Measurements from ENCODE around the gene FRK. TPM values are rescaled to one million over a fixed set of nuclear protein-coding genes. Genes with fewer than 3 reads are reported as not detected.

Gene FRK, protein sequence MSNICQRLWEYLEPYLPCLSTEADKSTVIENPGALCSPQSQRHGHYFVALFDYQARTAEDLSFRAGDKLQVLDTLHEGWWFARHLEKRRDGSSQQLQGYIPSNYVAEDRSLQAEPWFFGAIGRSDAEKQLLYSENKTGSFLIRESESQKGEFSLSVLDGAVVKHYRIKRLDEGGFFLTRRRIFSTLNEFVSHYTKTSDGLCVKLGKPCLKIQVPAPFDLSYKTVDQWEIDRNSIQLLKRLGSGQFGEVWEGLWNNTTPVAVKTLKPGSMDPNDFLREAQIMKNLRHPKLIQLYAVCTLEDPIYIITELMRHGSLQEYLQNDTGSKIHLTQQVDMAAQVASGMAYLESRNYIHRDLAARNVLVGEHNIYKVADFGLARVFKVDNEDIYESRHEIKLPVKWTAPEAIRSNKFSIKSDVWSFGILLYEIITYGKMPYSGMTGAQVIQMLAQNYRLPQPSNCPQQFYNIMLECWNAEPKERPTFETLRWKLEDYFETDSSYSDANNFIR
- total RNA-seq = 0.09 and 0.30 TPM in 2 replicates

DNA sequence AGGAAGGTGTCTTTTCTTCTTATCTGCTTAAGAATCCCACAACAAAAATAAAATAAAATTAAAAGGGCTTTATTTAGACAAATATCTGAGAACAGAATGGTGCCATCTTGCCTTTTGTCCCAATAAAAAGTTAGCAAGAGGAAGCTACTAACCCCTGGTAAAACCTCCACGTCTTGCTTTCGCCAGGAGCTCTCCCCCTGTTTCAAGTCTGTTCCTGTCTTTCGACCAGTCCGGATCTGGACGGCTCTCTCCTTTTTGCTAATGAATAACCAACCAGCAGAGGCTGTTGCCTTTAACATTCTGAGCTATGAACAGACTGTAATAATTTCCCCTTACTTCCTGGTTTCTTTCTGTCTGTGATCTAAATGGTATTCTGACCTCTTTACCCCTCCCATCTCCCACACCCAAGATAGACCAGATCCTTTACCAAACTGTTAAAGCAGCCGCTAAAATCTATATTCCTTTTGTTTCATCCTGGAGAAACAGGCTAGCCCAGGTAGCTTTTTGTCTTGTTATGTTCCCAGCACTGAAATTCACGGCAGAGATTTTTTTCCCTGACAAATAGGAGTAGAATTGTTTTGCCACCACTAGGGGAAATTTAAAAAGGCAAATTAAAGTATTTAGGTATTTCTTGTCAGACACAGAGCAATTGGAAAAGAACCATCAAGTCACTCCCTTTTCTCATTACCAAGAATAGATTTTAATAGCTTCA, at the start of gene FRK:
FRK (minus strand) TSS at position 320 of the 712 bp plus-strand sequence. CDS start 580 bp downstream, outside the sequence.

DNA sequence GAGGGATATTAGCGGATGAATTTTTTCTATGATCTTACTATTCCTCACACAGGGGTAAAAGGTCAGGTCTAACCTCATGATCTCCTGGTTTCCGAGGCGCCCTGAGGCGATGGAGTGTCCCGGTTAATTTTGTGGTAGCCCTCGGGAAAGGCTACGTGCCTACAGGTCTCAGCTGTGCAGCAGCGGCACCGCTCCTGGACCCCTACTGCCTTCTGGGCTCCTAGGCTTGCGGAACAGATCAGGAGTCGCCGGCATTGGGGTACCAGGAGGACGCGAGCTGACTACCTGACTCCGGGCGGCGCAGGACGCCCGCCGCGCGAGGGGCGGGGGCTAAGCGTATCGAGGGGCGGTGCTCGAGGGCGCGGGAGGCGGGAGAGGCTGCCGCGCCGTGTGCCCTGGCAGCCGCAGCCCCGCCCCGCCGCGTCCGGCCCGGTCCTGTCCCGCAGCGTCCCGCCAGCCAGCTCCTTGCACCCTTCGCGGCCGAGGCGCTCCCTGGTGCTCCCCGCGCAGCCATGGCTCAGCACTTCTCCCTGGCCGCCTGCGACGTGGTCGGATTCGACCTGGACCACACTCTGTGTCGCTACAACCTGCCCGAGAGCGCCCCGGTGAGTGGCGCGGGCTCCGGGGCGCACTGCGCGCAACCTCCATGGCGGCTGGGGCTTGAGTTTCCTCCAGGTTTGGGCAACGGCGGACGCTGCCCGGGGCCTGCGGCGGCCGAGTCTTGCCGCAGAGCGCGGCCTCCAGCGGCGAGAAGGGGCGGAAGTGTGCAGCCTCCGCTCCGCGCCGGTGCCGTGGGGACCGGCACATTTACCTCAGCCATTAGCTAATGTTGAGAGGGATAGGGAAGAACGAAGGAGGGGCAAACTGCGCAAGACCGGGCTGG, 40.0 kb upstream of the FRK start, which contains the start of gene NT5DC1:
NT5DC1 (plus strand) TSS at position 435 of the 883 bp plus-strand sequence; CDS start at position 513, 78 bp downstream.

Other genes starting within 250 kb of the FRK start
- 8.3 and 9.9 TPM in 2 replicates for gene NT5DC1, start 40.0 kb upstream of the FRK start, total RNA-seq
- gene COL10A1, start 65.2 kb upstream of the FRK start, total RNA-seq = 0.05 and 0.30 TPM in 2 replicates
- 8.3 and 9.0 TPM in 2 replicates for gene TSPYL4, start 193.2 kb upstream of the FRK start, total RNA-seq
- gene TSPYL1, start 219.0 kb upstream of the FRK start, total RNA-seq = 66.2 and 71.3 TPM in 2 replicates